Measurements from ENCODE around the gene POTEE. TPM values are rescaled to one million over a fixed set of nuclear protein-coding genes. Genes with fewer than 3 reads are reported as not detected.
"Not testable (repeated sequence)": the region's sequence is repeated elsewhere in the genome, so short reads cannot be mapped to it uniquely, and the experiment has no call there.

The POTEE gene
- polyA plus RNA-seq: under 1 TPM in 2 of 3 donors, not detected in 1; 0.10 to 0.21 TPM

DNA sequence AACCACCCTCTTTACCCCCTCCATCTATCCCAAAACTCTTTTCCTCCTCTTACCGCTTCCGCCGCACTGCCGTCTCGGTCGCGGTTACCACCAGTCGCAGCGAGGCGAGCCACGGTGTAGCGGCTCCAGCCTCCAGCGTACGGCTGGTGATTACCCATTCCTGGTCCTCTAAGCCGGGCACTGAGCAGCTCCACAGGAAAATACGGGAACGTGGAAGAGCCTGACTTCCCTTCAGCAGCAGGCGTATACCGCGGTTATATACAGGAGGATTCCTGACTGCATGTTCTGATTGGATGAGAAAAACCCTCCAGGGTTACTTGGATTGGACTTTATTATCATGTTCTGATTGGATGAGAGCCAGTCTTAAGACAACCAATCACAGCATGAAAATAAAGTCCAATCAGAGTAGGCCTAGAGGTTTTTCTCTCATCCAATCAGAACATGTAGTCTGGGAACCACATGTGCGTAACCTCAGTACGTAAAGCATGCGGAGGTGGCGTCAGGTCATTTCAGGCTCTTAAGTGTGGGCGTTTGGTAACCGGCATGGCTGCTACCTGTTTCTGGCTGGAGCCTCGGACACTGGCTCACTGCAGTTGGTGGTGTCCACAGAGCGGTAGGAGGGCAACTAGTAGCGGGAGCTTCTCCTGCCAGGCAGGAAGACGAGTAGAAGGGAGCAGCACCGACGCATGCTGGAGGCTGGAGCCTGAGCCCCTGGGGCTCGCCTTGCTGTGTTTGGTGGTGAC, at the start of gene POTEE:
POTEE (plus strand) TSS at position 507 of the 743 bp plus-strand sequence. CDS start 8,867 bp downstream, outside the sequence.
- not testable (repeated sequence) for H3K27me3 Mint-ChIP-seq (ENCODE audit: low read depth in 3 of 3); H3K4me3 Mint-ChIP-seq; DNase-seq; H3K36me3 Mint-ChIP-seq; H3K9me3 Mint-ChIP-seq; H3K27ac Mint-ChIP-seq; H3K4me1 Mint-ChIP-seq

DNA sequence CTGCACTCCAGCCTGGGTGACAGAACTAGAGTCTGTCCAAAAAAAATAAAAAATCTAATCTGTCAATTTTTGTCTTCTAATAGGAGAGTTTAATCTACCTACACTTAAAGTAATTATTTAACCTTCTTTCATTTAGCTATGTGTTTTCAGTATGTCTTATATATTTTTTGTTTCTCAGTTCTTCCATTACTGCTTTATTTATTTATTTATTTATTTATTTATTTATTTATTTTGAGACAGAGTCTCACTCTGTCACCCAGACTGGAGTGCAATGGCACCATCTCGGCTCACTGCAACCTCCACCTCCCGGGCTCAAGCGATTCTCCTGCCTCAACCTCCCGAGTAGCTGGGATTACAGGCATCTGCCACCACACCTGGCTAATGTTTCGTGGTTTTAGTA, 43.8 kb upstream of the POTEE start:
- H3K9me3 Mint-ChIP-seq; H3K27ac Mint-ChIP-seq; DNase-seq; H3K27me3 Mint-ChIP-seq (ENCODE audit: low read depth in 3 of 3); H3K4me1 Mint-ChIP-seq; H3K4me3 Mint-ChIP-seq; H3K36me3 Mint-ChIP-seq: not testable (repeated sequence)

DNA sequence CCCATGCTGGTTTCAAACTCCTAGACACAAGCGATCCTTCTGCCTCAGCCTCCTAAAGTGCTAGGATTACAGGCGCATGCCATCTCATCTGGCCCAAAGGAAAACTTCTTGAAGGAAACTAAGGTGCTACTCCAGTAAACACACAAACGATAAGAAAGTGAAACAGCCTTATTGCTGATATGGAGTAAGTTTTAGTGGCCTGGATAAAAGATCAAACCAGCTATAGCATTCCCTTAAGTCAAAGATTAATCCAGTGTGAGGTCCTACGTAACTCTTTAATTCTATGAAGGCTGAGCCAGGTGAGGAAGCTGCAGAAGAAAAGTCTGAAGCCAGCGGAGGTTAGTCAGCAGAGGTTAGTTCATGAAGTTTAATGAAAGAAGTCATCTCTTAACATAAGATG, 40.8 kb upstream of the POTEE start:
- H3K36me3 Mint-ChIP-seq: no peaks in the 10 kb centered on the region
- no peak overlapping the region for H3K4me3 Mint-ChIP-seq
- H3K4me1 Mint-ChIP-seq: no peaks in the 10 kb centered on the region
- no peak for DNase-seq
- peaks cover 2 to 7% (median 4%) of the 10 kb centered on the region in 3 donors for H3K27me3 Mint-ChIP-seq (ENCODE audit: low read depth in 3 of 3)
- no peaks in the 10 kb centered on the region for H3K9me3 Mint-ChIP-seq
- H3K27ac Mint-ChIP-seq: no peak overlapping the region

DNA sequence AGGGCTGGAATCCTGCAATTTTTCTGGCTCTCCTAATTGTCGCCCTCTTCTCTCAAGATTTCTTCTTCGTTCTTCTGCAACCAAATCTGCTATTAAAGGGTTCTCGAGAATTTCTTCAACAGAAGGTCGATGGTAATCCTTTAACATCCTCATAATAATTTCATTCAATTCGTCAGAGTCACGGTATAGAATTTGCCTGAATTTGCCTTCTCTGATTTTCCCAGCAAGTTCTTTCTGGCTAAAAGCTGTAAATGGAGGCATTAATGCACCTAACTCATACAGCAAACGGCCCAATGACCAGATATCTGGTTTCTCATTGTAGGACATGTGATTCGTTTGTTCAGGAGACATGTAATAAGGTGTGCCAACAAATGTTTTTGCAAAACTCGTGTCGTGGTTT, 31.3 kb upstream of the POTEE start:
- H3K9me3 Mint-ChIP-seq; H3K27me3 Mint-ChIP-seq (ENCODE audit: low read depth in 3 of 3); H3K36me3 Mint-ChIP-seq; H3K4me3 Mint-ChIP-seq; H3K27ac Mint-ChIP-seq; H3K4me1 Mint-ChIP-seq; DNase-seq: not testable (repeated sequence)

DNA sequence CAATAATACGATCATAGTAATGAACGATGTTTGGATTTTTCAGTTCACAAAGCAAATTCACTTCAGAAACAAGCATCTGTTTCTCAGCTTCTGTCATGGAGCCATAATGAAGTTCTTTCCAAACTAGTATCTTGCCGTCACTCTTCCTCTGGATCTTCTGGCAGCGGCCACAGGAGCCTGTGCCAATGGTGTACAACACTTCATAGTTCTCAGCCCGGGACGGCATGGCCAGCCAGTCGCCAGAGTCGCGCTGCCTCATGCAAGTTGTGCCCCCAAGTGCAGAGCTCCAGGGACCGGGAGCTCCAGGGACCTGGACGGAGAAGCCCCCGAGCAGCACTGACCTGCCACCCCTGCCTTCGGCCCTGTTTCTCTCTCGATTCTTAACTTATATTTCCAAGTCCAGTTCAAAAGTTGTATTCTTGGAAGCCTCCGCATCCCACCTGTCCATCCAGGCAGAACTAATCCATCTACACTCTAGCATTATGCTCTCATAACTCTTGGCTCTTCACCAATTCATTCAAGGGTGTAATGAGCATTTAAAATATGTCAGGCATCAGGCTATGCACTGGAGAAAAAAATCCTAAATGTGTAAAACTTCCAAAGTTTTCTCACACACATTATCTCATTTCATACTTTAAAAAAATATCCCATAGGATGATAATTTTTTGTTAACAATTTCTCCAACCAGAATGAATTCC, 30.5 kb upstream of the POTEE start:
- H3K4me3 Mint-ChIP-seq; H3K27me3 Mint-ChIP-seq (ENCODE audit: low read depth in 3 of 3); DNase-seq; H3K36me3 Mint-ChIP-seq; H3K27ac Mint-ChIP-seq; H3K4me1 Mint-ChIP-seq; H3K9me3 Mint-ChIP-seq: not testable (repeated sequence)

DNA sequence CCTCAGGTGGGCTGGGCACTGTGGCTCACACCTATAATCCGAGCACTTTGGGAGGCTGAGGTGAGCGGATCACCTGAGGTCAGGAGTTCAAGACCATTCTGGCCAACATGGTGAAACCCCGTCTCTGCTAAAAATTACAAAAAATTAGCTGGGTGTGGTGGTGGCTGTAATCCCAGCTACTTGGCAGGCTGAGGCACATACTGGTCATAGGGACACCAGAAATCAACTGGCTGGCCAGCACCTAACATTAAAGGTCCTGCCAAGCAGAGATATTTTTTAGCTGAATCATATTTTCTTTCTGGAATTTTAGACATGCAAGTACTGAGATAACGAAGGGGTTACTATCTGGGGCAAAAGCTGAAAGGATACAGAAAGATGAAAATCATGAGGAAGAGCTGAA, 27.9 kb upstream of the POTEE start:
- not testable (repeated sequence) for H3K36me3 Mint-ChIP-seq; H3K9me3 Mint-ChIP-seq; H3K4me3 Mint-ChIP-seq; H3K27ac Mint-ChIP-seq; H3K27me3 Mint-ChIP-seq (ENCODE audit: low read depth in 3 of 3); H3K4me1 Mint-ChIP-seq; DNase-seq

DNA sequence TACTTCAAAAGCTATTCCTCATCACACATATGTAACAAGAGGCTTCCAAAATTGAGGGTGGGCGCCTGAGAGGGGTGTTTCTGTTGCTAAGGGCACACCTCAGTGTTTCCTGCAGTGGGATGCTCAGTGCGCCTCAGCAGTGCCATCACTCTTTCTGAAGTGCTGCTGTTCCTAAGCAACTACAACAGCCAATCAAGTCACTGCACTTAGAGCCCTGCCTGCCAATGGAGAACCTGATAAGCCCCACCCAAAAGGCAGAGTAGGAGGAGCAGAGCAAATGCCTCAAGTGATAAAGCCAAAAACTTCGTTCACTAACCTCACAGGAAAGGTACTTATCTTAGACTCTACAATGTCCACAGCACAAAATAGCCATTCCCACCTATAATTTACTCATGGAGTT, 15.9 kb upstream of the POTEE start:
- H3K9me3 Mint-ChIP-seq; H3K27me3 Mint-ChIP-seq (ENCODE audit: low read depth in 3 of 3); H3K27ac Mint-ChIP-seq; H3K4me1 Mint-ChIP-seq; DNase-seq; H3K4me3 Mint-ChIP-seq; H3K36me3 Mint-ChIP-seq: not testable (repeated sequence)

DNA sequence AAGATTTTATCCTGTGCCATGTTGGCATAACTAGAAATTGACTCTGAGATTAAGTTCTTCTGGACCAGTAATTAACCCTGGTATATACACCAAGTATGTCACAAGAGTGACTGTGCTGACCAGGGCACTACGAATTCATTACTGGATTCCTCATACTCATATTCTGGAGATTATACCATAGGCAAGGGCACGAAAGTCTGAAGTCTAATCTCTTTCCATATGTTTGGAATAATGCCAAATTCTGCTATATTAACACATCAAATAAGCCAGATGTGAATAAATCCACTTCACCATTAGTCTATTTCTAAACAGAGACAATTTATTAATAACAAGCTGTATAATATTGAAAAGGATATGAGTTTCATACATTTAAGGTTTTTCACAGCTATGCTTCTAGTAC, 13.2 kb upstream of the POTEE start:
- not testable (repeated sequence) for H3K4me1 Mint-ChIP-seq; DNase-seq; H3K27ac Mint-ChIP-seq; H3K36me3 Mint-ChIP-seq; H3K4me3 Mint-ChIP-seq; H3K27me3 Mint-ChIP-seq (ENCODE audit: low read depth in 3 of 3); H3K9me3 Mint-ChIP-seq

DNA sequence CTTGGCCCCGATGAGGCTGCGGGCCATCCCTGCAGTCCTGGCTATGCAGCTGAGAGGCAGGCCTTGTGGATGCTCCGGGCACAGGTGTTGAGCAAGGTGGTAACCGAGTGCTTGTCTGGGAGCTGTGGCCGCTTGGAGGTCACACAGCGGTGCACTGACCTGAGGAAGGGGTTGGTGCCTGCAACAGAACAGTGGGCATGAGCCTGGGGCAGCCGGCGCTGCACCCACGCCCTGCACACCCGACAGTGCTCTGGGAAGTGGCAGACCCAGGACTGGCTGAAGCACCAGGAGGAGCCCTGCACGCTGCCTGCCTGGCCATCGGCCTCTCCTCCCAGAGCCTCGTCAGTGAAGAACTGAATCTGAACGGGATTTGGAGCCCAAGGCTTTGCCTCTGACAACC, 8.2 kb upstream of the POTEE start:
- DNase-seq: no peak
- no peaks in the 10 kb centered on the region for H3K4me1 Mint-ChIP-seq
- no peak overlapping the region for H3K4me3 Mint-ChIP-seq
- H3K36me3 Mint-ChIP-seq: no peaks in the 10 kb centered on the region
- no peak overlapping the region for H3K27ac Mint-ChIP-seq
- peaks cover 0 to 7% (median 1%) of the 10 kb centered on the region in 3 donors for H3K27me3 Mint-ChIP-seq (ENCODE audit: low read depth in 3 of 3)
- no peaks in the 10 kb centered on the region for H3K9me3 Mint-ChIP-seq

DNA sequence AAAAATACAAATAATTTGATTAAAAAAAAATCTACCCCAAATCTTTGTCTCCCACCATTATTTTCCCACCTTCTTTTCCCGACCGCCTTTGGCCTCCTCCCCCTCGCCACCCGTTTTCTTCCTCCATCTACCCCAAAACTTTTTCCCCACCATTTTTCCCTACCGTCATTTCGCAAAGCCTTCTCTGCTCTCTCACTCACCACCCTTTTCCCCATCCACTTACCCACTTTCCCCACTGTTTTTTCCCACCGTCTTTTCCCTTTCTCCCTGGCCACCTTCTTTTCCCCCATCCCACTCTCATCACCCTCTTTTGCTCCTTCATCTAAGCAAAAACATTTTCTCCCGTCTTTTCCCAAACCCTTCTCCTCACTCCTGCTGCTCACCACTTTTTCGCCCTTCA, 1.5 kb upstream of the POTEE start:
- not testable (repeated sequence) for H3K4me1 Mint-ChIP-seq; H3K27ac Mint-ChIP-seq; DNase-seq; H3K4me3 Mint-ChIP-seq; H3K27me3 Mint-ChIP-seq (ENCODE audit: low read depth in 3 of 3); H3K36me3 Mint-ChIP-seq; H3K9me3 Mint-ChIP-seq

DNA sequence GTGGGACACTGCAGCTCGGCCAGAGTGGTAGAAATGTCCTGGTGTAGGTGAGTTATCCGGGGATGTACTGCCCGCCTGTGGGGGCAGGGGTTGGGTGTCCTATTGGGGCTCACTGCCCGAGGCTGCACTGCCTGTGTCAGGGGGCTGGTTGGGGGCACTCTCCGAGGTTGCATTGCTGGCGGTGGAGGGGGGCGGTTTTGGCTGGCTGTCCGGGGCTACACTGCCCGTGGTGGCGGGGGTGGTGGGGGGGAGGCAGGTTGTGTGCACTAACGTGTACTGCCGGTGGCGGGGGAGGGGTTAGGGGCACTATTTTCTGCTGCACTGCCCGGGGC, 403 bp downstream of the POTEE start:
- H3K27me3 Mint-ChIP-seq (ENCODE audit: low read depth in 3 of 3): not testable (repeated sequence)

DNA sequence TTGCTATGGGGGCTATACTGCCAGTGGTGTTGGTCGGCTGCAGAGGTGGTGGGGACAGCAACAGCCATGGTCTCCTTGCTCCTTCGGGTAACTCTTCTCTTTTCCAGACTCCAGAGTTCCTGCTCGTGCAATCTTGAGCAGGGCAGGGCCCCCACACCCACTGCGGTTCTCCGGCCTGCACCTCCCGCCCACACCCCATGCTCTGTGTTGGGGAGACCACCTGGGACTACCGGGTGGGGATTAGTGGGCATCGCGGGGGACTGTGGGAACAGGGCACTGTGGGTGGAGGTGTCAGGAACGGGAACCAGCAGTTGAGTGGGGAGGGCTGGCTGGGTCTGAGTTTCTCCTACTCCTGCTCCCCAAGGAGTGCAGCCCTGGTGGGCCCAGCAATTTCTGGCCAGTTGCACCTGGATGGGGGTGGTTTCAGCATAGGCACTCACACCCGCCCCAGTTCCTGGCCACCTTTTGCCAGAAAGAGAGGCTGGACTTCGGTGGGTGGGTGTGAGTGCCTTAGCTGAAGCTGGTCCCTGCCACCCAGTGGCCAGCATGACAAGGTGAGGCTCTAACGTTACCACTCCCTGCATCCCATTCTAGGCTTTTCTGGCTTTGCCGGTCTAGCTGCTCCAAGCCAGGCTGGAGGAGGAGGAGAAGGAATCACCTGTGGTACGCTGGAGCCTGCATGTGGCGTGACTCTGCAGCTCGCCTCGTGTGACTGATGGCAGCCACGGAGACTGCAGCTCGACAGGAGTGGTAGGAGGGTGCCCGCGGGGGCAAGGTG, 1.3 kb downstream of the POTEE start:
- H3K27ac Mint-ChIP-seq; H3K4me3 Mint-ChIP-seq; H3K4me1 Mint-ChIP-seq; DNase-seq; H3K9me3 Mint-ChIP-seq; H3K36me3 Mint-ChIP-seq; H3K27me3 Mint-ChIP-seq (ENCODE audit: low read depth in 3 of 3): not testable (repeated sequence)

More for the DNA sequence above, 403 bp downstream of the POTEE start:
- H3K4me1 Mint-ChIP-seq, H3K9me3 Mint-ChIP-seq, H3K4me3 Mint-ChIP-seq, H3K36me3 Mint-ChIP-seq, DNase-seq, H3K27ac Mint-ChIP-seq: not testable (repeated sequence)

DNA sequence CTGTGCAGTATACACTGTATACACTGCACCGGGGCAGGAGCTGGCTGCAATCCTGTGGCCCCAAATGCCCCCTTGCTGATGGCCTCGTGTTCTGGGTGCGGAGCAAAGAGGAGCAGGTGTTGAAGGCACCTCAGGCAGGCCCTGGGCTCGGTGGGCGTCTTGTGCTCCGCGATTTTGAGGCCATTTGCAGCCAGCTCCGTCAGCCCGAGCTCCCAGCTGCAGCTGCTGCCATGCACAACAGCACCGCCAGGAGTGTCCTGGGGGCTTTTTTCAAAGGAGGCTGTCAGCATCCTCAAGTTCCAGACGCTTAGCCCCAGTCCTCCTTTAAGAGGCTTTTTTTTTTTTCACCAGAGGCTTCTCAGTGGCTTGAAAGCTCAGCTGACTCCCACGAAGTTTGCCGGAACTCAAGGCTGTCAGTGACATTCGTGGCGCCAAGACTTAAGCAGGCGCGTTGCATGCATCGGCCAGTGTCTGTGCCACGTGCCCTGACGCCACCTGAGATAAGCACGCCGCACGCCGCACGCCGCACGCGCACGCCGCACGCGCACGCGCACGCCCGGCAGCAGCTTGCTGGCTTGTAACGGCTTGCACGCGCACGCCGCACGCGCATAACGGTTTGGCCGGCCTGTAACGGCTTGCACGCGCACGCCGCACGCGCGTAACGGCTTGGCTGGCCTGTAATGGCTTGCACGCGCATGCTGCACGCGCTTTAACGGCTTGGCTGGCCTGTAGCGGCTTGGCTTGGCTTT, 8.1 kb downstream of the POTEE start:
- H3K4me3 Mint-ChIP-seq; H3K27ac Mint-ChIP-seq; H3K36me3 Mint-ChIP-seq; DNase-seq; H3K9me3 Mint-ChIP-seq; H3K4me1 Mint-ChIP-seq; H3K27me3 Mint-ChIP-seq (ENCODE audit: low read depth in 3 of 3): not testable (repeated sequence)

All from immature natural killer cell (primary cell).